ENCODE results near the gene MPEG1.

Gene MPEG1

GRCh38 chr11:59255281-59255680 lies 42.6 kb upstream of the MPEG1 start:
- Histone ChIP-seq H3K4me3 (replicated peaks; ENCODE audit: low read depth, low read length) (no peak overlapping the region), H3K36me3 (ENCODE audit: control insufficient read depth, insufficient read depth, low read length) (no peaks in the 10 kb centered on the region), H3K27me3 (replicated peaks; ENCODE audit: control insufficient read depth, insufficient read depth, low read length) (no peaks in the 10 kb centered on the region)
- no peak for DNase-seq (ENCODE audit: extremely low read depth, insufficient read length)
- TF ChIP-seq CTCF (IDR thresholded peaks at IDR 0.05; ENCODE audit: insufficient read depth, low read length, poor library complexity, severe bottlenecking), result no peak

DNA sequence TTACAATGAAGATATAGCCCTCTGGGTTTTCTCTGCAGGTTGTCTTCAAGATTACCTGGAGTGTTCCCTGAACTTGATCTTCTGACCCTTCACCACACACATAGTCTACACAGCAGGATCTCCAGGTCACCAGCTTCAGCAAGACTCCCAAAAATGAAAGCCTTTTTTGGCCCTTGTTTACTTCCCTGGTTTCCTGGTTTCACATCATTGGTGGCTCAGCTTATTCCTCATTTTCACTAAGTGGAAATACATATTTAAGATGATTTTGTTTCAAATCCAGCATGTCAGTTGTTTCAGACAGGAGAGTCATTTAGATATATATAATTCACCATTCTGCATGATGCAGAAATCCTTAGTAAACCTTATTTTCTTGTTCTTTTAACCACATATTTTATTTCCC lies 41.6 kb upstream of the MPEG1 start:
- no peak for DNase-seq (ENCODE audit: extremely low read depth, insufficient read length)
- Histone ChIP-seq H3K4me3 (replicated peaks; ENCODE audit: low read depth, low read length) (no peak overlapping the region), H3K27me3 (replicated peaks; ENCODE audit: control insufficient read depth, insufficient read depth, low read length) (no peaks in the 10 kb centered on the region), H3K36me3 (ENCODE audit: control insufficient read depth, insufficient read depth, low read length) (no peaks in the 10 kb centered on the region)
- TF ChIP-seq CTCF (IDR thresholded peaks at IDR 0.05; ENCODE audit: insufficient read depth, low read length, poor library complexity, severe bottlenecking), result no peak

DNA sequence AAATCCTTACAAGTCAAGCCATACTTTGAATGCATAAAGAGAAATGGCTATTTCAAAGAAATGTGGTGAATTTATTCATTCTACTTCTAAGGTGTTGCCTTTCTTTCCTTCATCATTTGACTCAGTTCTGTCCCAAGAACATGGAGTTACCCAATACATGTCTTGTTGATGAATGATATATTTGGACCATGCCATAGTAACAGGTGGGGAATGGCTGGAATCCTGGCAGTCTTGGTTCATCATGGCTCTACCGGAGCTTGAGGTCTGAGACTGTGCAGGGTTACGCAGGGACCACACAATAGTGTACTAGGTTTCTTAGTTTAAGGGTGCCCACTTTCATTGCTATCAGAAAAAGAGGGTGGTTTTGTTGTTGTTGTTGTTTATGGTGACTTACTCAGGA lies 40.3 kb upstream of the MPEG1 start:
- DNase-seq (ENCODE audit: extremely low read depth, insufficient read length), result no peak
- no peaks in the 10 kb centered on the region for H3K36me3 ChIP-seq (ENCODE audit: control insufficient read depth, insufficient read depth, low read length)
- no peak for TF ChIP-seq CTCF (IDR thresholded peaks at IDR 0.05; ENCODE audit: insufficient read depth, low read length, poor library complexity, severe bottlenecking)
- no peak overlapping the region for H3K4me3 ChIP-seq (replicated peaks; ENCODE audit: low read depth, low read length)
- no peaks in the 10 kb centered on the region for H3K27me3 ChIP-seq (replicated peaks; ENCODE audit: control insufficient read depth, insufficient read depth, low read length)

GRCh38 chr11:59249535-59249934 lies 36.8 kb upstream of the MPEG1 start:
- no peak for DNase-seq (ENCODE audit: extremely low read depth, insufficient read length)
- no peaks in the 10 kb centered on the region for H3K27me3 ChIP-seq (replicated peaks; ENCODE audit: control insufficient read depth, insufficient read depth, low read length)
- no peak for TF ChIP-seq CTCF (IDR thresholded peaks at IDR 0.05; ENCODE audit: insufficient read depth, low read length, poor library complexity, severe bottlenecking)
- H3K4me3 ChIP-seq (replicated peaks; ENCODE audit: low read depth, low read length), result no peak overlapping the region
- H3K36me3 ChIP-seq (ENCODE audit: control insufficient read depth, insufficient read depth, low read length), result no peaks in the 10 kb centered on the region

DNA sequence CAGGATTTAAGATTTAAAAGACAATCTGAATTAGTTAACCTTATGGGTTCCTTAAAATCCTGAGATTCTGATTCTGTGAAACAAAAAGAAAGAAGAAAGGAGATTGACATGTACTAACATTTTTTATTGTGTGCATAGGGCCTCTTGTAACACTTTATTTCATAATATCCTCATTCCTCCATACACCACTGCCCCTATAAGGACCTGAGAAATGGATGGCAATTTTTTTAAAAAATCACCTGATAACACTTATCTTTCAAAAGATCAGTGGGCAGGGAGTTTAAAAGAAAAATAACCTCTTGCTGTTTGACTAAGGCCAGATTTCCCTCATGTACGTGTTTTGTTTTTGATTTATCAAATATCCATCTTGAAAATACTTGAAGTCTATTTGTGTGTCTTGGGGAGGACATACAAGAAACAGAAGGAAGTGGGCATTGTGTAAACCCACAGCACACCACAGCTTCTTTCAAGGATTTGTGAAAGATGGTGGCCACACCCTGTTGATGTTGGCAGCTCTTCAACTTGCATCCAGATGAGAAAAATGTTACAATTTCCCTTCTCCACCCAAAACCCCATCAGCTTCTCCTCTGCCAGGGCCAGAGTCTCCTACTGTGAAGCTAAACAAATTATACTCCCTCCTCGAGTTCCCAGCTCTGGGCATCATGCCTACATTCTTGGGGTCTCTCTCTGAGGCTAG lies 35.0 kb upstream of the MPEG1 start:
- no peak for DNase-seq (ENCODE audit: extremely low read depth, insufficient read length)
- H3K4me3 ChIP-seq (replicated peaks; ENCODE audit: low read depth, low read length), result no peak overlapping the region
- no peaks in the 10 kb centered on the region for H3K27me3 ChIP-seq (replicated peaks; ENCODE audit: control insufficient read depth, insufficient read depth, low read length)
- no peaks in the 10 kb centered on the region for H3K36me3 ChIP-seq (ENCODE audit: control insufficient read depth, insufficient read depth, low read length)
- TF ChIP-seq CTCF (IDR thresholded peaks at IDR 0.05; ENCODE audit: insufficient read depth, low read length, poor library complexity, severe bottlenecking), result no peak

- no peak for DNase-seq (ENCODE audit: extremely low read depth, insufficient read length)
- no peaks in the 10 kb centered on the region for H3K27me3 ChIP-seq (replicated peaks; ENCODE audit: control insufficient read depth, insufficient read depth, low read length)
- TF ChIP-seq CTCF (IDR thresholded peaks at IDR 0.05; ENCODE audit: insufficient read depth, low read length, poor library complexity, severe bottlenecking), result no peak
Measured at GRCh38 chr11:59243633-59244032, 30.9 kb upstream of the MPEG1 start.

More at GRCh38 chr11:59243633-59244032, 30.9 kb upstream of the MPEG1 start:
- Histone ChIP-seq H3K4me3 (replicated peaks; ENCODE audit: low read depth, low read length) (no peak overlapping the region), H3K36me3 (ENCODE audit: control insufficient read depth, insufficient read depth, low read length) (no peaks in the 10 kb centered on the region)

Data from GM06990 (cell line).